ENCODE results near the gene GRB10. TPM values are rescaled to one million over a fixed set of nuclear protein-coding genes. Genes with fewer than 3 reads are reported as not detected.

GRB10 gene
- total and polyA plus RNA-seq, 2 donors (not counting 3 experiments of a cell fraction or from before 2014, with no cell fraction given), result 43.7 to 240 TPM

- Histone ChIP-seq H3K27me3 (ENCODE audit: control insufficient read depth in 2 of 2, insufficient read depth in 2 of 2, low read length in 2 of 2) (no peaks in the 10 kb centered on the region), H3K79me2 (ENCODE audit: control insufficient read depth, insufficient read depth, low read length) (peaks cover 75% of the 10 kb centered on the region), H3K9me1 (replicated peaks; ENCODE audit: control insufficient read depth, extremely low read depth, insufficient read depth, low read length) (no peaks in the 10 kb centered on the region), H4K20me1 (replicated peaks; ENCODE audit: control insufficient read depth, extremely low read depth, insufficient read depth, low read length) (peaks cover 3% of the 10 kb centered on the region), H3K36me3 (ENCODE audit: control insufficient read depth in 2 of 2, extremely low read depth in 1 of 2, insufficient read depth in 2 of 2, low read length in 2 of 2) (peaks cover 0 to 8% of the 10 kb centered on the region in 2 experiments), H3K27ac (ENCODE audit: insufficient read depth, low read depth, low read length) (no peak overlapping the region), H3K9me3 (replicated peaks; ENCODE audit: control insufficient read depth, insufficient read depth, low read length) (no peaks in the 10 kb centered on the region), H3K4me1 (ENCODE audit: control insufficient read depth, extremely low read depth, insufficient read depth, low read length) (peaks cover 6% of the 10 kb centered on the region), H3K9ac (replicated peaks; ENCODE audit: extremely low read depth, insufficient read depth, low read length) (no peak overlapping the region), H3K4me3 (replicated peaks in 1 of 3; ENCODE audit: insufficient read depth in 1 of 3, low read depth in 1 of 3, low read length in 3 of 3) (no peak overlapping the region), H3K4me2 (ENCODE audit: insufficient read depth, low read length) (no peak overlapping the region), H2AFZ (ENCODE audit: low read depth, low read length) (no peak overlapping the region)
- ChIA-PET POLR2A (no interaction called here), CTCF (no interaction called here)
- no peak for DNase-seq (ENCODE audit: low read depth, low spot score)
- FAIRE-seq, result no peak
- intact Hi-C loops (cut with micrococcal nuclease), result no loop called here
- dilution Hi-C loops (cut with MboI; ENCODE audit: extremely low pct_ligation_motif_present, low sequenced_read_pairs), result no loop called here
- BruUV-seq (replicated peaks), result no TSS peak
- TF ChIP-seq JUN (IDR thresholded peaks at IDR 0.05; ENCODE audit: borderline replicate concordance, insufficient read depth, insufficient read length, low read depth) (no peak), EZH2 (IDR thresholded peaks at IDR 0.05; ENCODE audit: borderline replicate concordance, low read depth, low read length, severe bottlenecking) (no peak), MAX (IDR thresholded peaks at IDR 0.05; ENCODE audit: insufficient read depth, insufficient read length) (no peak), MYC (IDR thresholded peaks at IDR 0.05; ENCODE audit: low read depth, low read length) (no peak), POLR2A (IDR thresholded peaks at IDR 0.05; ENCODE audit: low read depth, low read length) (no peak), GATA2 (IDR thresholded peaks at IDR 0.05; ENCODE audit: insufficient read depth, insufficient read length, low read depth, low read length) (no peak), CTCF (IDR thresholded peaks at IDR 0.05; ENCODE audit: extremely low read depth in 1 of 2, insufficient read depth in 1 of 2, low read depth in 1 of 2, low read length in 2 of 2) (no peak), FOS (IDR thresholded peaks at IDR 0.05; ENCODE audit: borderline replicate concordance, insufficient read depth, low read length) (no peak), POLR2AphosphoS5 (IDR thresholded peaks at IDR 0.05; ENCODE audit: insufficient read depth, low read depth, low read length) (no peak)
These were observed 144.7 kb downstream of the GRB10 start for GRCh38 chr7:50637725-50638643.

Data from endothelial cell of umbilical vein (primary cell).